ENCODE results near the gene ADCY3.

DNA sequence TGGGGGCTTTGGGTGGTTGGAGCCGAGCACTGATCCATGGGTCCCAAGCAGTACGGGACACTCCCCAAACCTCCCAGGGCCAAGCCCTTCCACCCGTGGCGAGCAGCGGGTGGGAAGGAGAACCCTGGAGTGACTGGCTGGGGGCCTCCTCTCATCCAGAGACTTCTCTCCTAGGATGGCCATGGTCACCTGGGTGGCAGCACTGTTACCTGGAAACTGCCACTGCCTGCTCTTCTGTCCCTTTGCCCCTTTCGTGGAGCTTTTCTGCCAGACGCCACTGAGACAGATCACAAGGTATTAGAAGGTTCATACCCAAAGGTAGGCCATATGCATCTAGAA, 99.9 kb downstream of the ADCY3 start:
- TF ChIP-seq, protein P1, sequence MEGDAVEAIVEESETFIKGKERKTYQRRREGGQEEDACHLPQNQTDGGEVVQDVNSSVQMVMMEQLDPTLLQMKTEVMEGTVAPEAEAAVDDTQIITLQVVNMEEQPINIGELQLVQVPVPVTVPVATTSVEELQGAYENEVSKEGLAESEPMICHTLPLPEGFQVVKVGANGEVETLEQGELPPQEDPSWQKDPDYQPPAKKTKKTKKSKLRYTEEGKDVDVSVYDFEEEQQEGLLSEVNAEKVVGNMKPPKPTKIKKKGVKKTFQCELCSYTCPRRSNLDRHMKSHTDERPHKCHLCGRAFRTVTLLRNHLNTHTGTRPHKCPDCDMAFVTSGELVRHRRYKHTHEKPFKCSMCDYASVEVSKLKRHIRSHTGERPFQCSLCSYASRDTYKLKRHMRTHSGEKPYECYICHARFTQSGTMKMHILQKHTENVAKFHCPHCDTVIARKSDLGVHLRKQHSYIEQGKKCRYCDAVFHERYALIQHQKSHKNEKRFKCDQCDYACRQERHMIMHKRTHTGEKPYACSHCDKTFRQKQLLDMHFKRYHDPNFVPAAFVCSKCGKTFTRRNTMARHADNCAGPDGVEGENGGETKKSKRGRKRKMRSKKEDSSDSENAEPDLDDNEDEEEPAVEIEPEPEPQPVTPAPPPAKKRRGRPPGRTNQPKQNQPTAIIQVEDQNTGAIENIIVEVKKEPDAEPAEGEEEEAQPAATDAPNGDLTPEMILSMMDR (IDR thresholded peaks at IDR 0.05; ENCODE audit: low read length) = no peak
- no peak for TF ChIP-seq EZH2 (IDR thresholded peaks at IDR 0.05; ENCODE audit: borderline replicate concordance, low read length)

All from OCI-LY1 (cell line).